OCI-LY7 (cell line): Measurements from ENCODE around the gene GRID1.

Experiments used
- EZH2phosphoT487 ChIP-seq: fragments of 200-600 bp; sonication (generic); IDR thresholded peaks from 2 replicates; pipeline ENCODE4 v1.6.1; 2018; ENCODE audit warnings: low read depth, borderline replicate concordance, mild to moderate bottlenecking, mixed run types, antibody characterized with exemption, low read length, moderate library complexity, mixed read lengths
- TF ChIP-seq, protein P1 (sequence below): fragments of 200-600 bp; sonication (generic); conservative IDR thresholded peaks from 2 replicates; pipeline ENCODE4 v1.5.1; 2014; ENCODE audit warnings: mild to moderate bottlenecking, antibody characterized with exemption, low read length, moderate library complexity, mixed read lengths

DNA sequence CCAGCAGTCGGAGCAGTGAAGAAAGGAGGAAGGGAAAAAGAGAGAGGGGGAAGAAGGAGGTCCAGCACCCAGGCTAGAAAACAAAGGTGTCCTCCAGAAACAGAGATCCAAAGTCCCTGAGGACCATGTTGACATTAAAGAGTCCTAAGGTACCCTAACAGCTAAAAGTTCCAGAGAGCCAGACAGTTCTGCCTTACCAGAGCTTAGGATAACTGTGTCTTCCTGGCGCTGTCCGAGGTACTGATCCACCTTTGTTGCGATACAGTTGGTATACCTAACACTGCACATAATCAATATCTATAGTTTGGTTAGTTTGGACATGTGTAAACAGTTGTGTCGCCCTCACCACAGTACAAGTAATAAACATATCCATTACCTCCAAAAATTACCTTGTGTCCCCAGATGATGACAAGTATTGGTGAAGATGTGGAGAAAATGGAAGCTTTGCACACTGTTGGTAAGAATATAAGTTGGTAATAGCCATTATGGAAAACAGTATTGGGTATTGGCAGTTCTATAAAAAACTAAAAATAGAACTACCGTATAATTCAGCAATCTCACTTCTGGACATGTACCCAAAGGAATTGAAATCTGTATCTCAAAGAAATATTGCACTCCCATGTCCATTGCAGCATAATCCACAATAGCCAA, 59.8 kb downstream of the GRID1 start:
- TF ChIP-seq, protein P1, sequence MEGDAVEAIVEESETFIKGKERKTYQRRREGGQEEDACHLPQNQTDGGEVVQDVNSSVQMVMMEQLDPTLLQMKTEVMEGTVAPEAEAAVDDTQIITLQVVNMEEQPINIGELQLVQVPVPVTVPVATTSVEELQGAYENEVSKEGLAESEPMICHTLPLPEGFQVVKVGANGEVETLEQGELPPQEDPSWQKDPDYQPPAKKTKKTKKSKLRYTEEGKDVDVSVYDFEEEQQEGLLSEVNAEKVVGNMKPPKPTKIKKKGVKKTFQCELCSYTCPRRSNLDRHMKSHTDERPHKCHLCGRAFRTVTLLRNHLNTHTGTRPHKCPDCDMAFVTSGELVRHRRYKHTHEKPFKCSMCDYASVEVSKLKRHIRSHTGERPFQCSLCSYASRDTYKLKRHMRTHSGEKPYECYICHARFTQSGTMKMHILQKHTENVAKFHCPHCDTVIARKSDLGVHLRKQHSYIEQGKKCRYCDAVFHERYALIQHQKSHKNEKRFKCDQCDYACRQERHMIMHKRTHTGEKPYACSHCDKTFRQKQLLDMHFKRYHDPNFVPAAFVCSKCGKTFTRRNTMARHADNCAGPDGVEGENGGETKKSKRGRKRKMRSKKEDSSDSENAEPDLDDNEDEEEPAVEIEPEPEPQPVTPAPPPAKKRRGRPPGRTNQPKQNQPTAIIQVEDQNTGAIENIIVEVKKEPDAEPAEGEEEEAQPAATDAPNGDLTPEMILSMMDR: no peak
- TF ChIP-seq EZH2phosphoT487: no peak
